Stimulated activated CD4-positive, alpha-beta T cell treated with anti-CD3 and anti-CD28 coated beads, Interleukin-2, amount 100 ng/mL, for 48 hours (primary cell): ENCODE data around the gene SH3BP5.
A peak's percentile ranks its signal among the peaks of the same experiment; 100 is the strongest.

ENCODE experiments used
- DNase-seq, 2 donors: peaks; one replicate each; pipeline ENCODE4 v3.0.0-alpha.2; 2020

The SH3BP5 gene

DNA sequence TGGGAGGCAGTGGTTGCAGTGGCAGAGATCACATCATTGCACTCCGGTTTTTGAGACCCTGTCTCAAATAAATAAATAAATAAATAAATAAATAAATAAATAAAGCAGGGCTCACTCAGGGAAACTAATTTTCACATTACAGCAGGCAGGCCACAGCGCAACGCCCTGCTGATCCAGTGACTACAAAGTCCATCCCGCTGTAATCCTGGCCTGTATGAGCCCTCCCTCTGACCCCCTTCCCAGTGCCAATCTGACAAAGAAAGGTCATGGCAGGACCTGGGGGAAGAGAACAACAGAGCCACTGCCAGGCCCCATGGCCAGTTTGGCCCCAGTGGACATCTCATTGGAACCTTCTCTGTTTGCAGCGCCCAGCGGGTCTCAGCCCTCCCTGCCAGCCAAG is 9.3 kb downstream of the SH3BP5 start:
- DNase-seq = no peak

DNA sequence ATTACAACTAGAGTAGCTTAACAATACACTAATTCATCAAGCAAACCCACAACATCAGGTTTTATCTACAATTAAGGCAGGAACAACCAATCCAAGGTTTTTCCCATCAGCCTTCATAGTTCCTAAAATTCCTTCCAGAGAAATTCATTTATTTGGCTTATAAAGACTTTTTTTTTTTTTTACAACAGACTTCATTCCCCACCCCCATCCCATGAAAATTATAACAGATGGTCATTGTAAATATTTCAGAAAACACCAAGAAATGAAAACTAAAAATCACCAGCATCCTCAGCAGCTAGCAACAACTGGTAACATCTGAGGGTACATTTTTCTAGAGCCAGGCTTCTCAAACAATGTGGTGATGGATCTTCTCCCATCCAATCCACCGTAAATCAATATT is 11.0 kb downstream of the SH3BP5 start:
- DNase-seq = no peak

DNA sequence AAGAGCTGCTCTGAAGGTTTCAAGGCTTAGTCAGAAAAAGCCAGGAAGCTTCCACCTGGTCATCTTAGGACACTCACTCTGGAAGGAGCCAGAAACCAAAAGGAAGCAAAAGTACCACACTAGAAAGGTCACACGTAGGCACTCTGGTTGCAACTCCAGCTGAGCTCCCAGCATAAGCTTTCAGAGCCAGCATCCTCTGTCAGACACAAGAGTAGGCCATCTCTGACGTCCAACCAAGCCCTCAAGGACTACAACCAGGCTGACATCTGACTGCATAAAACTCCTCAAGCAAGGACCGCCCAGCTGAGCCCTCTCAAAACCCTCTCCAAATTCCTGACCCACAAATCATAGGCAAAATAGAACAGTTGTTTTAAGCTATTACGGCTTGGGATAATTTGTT is 12.8 kb downstream of the SH3BP5 start:
- no peak for DNase-seq

DNA sequence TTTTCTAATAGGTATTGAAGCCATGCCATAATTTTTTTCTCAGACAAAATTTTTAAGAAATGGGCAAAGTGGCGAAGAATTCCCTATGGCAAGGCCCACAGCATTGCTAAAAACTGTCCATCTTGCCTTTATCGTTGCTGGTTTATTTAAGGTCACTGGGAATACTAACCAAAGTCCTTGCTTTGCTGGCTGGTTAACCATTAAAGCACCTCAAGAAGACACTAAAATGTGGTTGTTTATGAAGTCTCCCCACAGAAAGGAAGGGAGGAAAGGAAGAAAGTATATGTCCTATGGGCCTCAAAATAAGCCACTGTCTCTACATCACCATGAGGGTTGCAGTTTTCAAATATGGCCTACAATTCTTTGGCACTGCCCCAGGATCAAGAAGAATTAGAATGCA is 13.2 kb downstream of the SH3BP5 start:
- DNase-seq = no peak

DNA sequence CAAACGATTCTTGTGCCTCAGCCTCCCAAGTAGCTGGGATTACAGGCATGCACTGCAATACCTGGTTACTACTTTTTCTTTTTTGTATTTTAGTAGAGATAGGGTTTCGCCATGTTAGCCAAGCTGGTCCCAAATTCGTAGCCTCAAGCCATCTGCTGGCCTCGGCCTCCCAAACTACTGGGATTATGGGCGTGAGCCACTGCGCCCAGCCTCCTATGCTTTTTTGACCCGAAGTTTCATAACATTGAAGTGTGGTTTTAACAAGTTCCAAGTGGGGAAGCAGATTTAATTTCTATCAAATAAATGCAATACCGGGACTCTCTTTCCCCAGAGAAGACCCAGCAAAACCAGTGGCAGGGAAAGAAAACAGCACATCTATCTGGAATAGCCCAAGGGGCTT is 13.7 kb downstream of the SH3BP5 start:
- no peak for DNase-seq

DNA sequence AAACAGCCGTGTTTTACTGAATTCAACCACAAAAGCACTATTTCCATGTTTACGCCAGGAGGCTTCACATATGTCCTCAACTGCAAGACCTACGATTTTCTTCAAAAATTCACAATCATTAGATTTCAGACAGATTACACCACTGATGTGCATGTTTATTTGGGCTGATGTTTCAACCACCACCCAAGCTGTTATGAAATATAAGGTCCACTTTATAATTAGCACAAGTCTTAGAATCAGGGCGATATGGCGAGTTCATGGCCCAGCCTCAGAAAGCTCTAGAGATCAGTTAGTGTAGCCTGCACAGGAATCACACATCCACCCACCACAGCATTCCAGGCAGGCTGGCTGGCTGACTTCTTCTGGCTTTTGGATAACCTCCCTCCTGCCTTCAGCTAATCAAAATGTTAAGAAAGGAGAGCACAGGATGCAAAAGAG is 15.4 kb downstream of the SH3BP5 start:
- no peak for DNase-seq

DNA sequence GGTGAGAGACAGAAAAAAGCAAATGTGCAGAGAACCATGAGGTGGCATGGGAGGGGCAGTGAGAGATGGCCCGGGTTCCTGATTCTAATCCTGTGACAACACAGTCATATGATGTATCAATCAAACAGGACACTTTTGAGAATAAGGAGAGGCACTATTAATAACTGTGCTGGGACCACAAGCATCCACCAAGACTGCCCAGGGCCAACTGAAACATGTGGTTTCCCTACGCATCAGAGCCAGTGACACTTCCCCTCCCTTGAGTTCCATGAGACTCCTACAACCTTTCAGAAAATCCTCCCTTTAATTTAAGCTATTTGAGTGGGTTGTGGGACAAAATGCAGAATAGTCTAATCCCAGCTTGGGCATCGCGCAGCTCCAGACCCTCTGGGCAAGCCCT is 17.4 kb downstream of the SH3BP5 start:
- no peak for DNase-seq

DNA sequence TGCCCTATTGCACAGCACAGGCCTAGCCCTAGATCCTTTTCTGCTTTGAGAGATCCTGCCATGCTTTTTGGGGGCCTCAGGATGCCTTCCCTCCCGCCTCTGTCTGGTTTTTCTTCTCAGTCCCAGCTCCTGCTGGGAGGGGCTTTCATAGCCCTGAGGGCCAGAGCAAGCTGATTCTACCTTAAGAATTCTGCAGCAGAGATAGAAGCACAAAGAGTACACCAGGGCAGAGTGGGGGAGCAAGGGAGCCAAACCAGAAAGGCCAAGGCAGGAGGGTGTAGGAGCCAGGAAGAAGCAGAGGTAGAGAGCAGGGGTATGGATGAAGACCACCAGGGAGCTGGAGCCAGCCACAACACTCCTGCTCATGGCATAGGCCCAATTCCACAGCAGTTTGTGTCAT is 18.1 kb downstream of the SH3BP5 start:
- DNase-seq = no peak

DNA sequence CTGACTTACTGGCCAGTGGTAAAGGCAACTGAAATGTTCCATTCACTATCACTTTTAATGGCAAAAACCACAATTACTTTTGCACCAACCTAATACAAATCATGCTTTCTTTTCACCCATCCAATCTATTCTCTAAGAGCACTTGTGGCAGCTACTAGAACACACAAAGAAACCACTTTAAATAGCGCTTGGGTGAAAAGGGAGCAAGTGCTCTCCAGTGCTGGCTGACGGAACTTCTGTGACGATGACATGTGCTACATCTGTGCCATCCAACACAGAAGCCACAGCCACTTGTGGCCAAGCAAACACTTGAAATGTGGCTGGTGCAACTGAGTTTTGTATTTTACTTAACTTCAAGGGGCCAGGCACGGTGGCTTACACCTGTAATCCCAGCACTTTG is 18.9 kb downstream of the SH3BP5 start:
- DNase-seq = no peak

DNA sequence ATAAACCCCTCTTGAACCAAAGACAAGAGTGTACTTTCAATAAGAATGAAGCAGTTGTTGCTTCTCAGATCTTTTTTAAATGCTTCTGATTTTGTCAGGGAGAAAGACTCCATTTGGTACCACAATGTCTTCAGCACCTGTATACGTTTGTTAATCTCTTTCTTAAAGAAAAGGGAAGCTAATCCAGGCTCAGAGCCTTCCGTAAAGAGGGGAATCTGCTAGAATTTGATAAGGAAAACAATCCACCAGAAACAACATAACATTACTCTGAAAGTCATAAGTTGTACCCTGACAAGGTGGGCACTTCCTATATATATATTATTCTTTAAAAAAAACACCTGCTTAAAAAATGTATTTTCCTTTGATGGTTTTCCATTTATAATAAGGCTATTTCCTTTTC is 19.8 kb downstream of the SH3BP5 start:
- no peak for DNase-seq

DNA sequence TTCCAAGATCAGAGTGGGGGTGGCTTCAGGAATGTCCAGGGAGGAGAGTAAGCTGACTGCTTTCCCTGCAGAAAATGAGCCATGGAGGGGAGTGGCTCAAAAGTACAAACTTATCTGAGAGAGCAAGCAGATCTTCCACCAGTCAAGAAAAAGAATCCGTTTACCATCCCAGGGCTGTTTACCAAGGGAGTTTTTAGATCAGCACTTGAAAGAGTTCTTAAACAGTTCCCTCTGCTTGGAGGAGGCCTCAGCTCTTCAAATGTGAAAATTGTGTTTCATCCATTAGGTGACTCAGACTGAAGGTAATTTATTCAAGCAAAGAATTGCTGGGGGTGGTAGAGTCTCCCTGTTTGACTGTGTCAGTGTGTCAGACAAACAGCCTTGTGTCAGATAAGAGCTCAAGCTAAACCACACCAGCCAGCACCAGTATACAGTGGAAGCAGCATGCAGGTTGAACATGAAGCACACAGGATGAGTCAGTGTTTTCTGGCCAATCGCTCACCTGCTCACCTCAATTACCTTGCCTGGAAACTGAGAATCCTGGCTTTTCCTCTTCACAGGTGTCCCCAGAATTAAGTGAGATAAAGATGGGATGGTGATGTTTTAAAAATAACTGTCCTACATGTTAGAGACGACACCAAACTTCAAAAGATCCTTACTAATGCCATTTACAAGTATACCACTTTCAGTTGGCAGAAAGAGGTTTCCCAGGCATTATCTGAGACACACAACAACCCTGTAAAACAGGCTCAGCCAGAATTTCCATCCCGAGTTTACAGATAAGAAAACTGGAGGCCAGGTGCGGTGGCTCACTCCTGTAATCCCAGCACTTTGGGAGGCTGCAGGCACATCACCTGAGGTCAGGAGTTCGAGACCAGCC is 21.7 kb downstream of the SH3BP5 start:
- peak; percentile 43 to 58 for DNase-seq

DNA sequence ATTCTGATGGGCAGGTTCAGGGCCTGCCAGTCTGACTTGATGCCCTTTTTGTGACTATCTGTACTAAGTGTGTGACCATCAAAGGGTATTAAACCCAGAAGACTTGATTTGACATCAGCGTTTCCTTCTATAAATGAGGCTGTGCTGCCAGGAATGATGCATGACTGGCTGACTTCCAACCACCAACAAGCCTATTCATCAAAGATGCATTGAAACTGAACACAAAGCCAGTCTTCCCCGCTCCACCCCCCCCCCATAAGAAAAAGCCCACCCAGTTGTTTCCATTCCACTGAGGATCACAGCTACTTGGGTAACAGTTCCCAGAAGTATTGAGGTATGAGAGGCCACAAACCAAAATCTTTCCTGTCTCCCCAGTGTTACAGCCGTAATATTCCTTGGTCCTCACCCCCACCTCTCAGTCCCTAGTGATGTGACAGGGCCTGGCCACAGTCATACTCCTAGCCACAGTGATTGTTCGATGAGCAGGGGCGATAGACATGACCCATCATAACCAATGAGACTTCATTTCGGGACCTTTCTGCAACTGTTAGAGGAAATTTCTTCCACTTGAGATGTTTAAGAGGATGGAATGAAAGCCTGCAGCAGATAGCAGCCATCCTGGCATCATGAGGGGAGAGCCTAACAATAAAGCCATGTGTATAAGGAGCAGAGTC is 22.6 kb downstream of the SH3BP5 start:
- peak in 1 of 2 donors; percentile 30 for DNase-seq

DNA sequence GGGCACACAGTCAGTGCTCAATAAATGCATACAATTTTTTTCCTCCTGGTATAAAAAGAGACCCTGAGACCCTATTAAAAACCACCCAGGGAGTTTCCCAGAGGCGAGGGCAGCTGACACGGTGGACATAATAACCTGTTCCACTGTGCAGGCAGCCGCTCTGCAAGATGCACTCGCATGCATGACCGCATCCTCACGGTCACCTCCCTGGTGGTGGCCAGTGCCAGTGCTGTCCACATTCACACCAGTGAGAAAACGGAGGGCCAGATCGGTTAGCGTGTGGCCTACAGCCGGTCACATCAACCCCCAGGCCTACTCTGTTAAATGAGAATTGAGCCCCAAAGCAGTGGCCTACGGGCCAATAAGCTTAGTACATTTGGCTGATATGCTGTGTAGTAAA is 24.8 kb downstream of the SH3BP5 start:
- no peak for DNase-seq

DNA sequence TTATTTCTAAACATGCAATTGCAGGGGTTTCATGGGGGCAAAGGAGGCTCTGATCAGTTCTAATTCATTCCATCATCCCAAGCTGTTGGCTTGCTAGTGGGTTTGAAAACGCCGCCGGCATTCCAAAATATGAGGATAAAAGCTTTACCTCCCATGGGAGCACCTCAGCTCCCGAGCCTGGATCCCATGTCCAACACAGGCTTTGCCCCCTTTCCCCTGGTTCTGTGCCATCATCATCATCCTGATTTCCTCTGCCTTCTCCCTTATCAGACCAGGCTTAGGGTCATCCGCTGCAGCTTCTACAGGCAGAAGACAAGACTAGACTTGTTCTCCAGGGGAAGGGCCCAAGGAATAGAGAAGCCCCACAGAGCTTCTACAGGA is 25.4 kb downstream of the SH3BP5 start:
- DNase-seq = no peak

DNA sequence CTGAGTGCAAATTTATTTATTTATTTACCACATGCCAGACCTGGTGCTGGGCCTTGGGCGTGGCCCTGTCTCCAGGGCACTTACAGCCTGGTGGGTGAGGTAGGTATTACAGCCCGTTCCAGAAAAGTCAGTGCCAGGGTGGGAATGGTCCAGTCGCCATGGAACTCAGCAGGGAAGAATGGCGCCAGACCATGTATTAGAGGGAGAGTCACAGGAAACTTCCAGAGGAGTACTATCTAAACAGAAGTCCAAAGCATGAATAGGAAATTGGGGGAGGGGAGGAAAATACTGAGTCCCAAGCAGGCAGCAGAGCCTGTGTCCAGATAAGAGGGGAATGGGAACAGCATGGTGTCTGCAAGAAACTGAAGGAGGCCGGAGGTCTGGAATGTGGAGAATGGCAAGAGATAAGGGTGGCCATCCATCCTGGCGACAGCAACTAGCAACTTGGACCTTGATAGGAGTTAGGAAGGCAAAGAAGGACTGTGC is 27.0 kb downstream of the SH3BP5 start:
- no peak for DNase-seq

DNA sequence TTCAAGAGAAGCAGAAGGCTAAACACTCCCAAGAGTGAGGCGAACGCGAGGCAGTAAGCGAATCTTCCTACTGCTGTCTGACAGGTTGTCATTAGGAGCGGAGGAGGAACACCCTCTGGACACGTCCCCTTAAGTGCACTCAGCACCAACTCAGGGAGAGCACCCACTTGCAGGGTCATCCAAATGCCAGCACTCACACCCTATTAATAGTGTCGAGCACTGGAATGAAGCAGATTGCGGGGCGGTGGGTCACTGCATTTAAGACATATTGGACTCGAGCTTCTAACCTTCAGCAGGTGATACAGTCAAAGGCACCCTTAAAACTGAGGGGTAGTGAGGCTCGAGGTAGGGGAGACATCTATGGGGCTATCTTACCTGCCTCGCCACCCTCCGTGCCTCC is 28.7 kb downstream of the SH3BP5 start:
- no peak for DNase-seq

DNA sequence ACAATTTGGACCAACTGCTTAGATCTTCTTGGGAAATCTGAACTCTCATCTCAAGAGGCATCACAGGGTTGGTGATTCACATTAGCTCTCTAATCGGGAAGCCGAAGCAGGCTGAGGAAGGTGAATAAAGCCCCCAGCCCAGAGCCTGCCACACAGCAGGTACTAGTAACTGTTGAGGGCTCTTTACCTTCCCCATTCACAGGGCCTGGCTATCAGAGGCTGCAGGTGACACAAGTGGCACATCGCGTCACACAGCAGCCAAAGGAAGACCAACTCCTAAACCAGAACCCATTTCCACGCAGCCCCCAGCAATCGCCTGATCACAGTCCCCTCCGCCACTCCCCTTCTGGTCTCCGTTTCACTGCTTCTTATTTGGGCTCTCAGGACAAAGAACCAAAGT is 29.2 kb downstream of the SH3BP5 start:
- DNase-seq = no peak

DNA sequence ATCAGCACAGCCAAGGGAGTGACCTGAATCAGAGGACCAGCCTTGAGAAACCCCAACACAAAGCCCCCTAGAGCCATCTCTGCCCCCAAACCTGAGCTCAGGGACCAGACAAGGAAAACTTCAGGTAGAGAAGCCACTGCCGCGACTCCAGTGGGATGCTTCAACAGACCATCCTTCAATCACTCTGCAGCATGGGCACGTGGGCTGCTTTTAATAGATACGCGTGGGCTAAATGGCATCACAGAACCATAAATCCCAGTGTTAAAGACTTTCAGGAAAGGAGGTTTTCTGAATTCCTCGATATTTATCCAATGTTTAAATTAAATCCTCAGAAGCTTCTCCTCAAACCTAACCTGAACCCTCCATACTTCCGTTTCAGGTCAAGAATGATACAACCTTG is 30.6 kb downstream of the SH3BP5 start:
- no peak for DNase-seq

DNA sequence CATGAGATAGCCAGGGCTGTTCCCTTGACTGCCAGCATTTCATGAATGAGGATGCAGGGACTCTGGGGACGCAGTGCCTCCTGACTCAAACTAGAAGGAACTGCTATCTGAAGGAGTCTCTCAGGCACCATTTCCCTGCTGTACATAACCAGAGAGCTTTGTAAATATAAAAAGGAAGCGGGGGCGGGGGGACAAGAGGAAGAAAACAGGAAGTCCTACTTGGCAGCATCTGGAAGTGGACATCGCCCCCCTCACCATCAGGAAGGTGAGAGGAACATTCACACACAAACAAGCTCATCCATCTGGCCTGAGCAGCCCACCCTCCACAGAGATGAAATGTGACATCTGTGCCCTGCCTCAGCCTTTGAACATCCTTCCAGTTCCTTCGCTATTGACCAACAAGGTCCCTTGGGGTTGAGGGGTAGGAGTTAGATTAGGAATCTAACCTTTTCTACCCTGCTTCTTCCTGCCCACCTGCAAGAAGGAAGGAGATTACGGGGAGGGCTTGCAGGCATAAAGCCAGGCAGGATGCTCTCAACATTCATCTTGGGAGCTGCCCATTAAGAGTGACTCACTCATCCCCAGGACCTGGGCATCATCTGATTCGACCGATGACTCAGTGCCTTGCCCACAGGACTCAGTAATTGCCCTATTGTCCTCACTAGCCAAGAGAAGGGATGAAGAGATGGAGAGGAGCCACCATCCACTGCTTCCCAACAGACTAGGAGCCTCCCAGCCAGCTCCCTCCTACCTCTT is 31.9 kb downstream of the SH3BP5 start:
- DNase-seq = no peak

DNA sequence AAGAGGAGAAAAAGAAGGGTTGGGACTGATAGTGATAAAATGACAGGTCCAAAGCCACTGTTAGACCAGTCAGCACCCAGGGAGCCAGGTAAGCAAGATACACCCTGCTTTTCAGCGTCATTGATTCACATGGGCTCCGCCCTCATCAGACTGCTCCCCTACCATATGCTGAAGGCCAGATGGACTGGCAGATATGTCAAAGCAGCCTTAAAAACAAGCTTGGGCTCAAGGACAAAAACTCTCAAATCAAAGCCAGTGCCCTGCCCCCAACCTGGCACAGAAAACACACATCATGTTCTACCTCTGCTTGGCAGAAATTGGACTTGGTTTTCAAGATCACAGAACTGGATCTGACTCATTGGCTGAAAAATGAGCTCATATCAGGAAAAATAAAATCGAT is 33.4 kb downstream of the SH3BP5 start:
- no peak for DNase-seq

DNA sequence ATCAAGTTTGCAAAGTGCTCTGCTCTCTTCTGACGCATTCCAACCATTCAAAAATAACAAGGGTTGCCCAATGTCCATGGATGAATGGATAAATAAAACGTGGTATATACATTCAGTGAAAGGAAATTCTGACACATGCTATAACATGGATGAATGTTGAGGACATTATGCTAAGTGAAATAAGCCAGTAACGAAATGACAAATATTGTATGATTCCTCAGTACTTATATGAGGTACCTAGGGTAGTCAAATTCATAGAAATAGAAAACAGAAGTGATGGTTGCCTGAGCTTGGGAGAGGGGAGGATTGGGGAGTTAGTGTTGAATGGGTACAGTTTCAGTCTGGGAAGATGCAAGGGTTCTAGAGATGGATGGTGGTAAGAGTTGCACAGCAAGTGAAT is 33.9 kb downstream of the SH3BP5 start:
- DNase-seq = no peak

DNA sequence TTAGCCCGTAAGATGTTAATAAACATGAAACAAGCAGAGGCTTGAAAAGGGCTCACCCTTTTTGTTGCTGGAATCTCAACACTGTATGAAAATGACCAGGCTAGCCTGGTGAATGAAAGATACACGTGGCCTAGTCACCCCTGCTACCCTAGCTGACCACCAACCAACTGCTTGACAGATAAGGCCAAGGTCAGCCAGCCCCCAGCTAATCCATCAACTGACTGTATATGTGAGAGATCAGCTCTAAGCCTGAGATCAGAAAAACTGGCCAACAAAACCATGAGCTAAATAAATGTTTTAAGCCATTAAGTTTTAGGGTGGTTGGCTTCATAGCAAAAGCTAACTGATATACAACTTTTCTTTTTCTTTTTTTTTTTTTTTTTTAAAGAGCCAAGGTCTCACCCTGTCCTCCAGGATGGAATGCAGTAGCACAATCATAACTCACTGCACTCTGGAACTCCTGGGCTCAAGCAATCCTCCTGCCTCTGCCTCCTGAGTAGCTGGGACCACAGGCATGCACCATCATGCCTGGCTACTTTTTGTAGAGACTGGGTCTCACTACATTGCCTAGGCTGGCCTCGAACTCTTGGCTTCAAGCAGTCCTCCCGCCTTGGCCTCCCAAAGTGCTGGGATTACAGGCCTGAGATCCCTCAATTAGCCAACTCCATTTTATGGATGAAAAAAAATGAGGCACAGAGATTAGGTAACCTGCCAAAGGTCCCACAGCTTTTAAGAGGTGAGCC is 34.6 kb downstream of the SH3BP5 start:
- DNase-seq = no peak

DNA sequence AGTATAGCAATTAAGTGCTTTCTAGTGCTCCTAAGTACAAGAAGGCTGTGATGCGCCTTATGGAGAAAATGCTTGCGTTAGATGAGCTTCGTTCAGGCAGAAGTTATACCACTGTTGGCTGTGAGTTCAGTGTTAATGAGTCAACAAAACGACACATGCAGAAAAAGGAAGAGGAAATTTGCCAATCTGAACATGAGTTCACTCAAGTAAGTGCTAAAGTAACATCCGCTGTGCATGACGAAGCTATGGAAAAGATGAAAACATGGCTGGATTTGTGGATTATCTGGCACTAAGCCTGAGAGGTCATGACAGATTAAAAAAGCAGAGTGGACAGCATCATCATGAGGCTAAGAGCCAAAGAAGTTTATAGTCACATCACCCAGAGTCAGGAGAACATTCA is 36.9 kb downstream of the SH3BP5 start:
- DNase-seq = no peak
